ENCODE measurements around the gene ISY1. TPM values are rescaled to one million over a fixed set of nuclear protein-coding genes. Genes with fewer than 3 reads are reported as not detected.

Gene ISY1
- total and polyA plus RNA-seq, 9 donors = 33.4 to 47.6 (median 38.9) TPM

Other genes with a start within 250 kb of the ISY1 start
- gene CFAP92, start 167.0 kb downstream of the ISY1 start, total RNA-seq = 0.27 TPM
- 1 to 10 TPM in 2 of 8 donors, under 1 TPM in 6; 0.55 to 1.1 (median 0.66) TPM for gene CFAP92, start 167.0 kb downstream of the ISY1 start, polyA plus RNA-seq (ENCODE audit: insufficient read depth in 1 of 8, insufficient read length in 8 of 8, low replicate concordance in 1 of 8)
- 0.66 TPM for gene EFCC1, start 159.8 kb downstream of the ISY1 start, total RNA-seq
- 1 to 10 TPM in 1 of 8 donors, under 1 TPM in 7; 0.61 to 2.0 (median 0.82) TPM for gene EFCC1, start 159.8 kb downstream of the ISY1 start, polyA plus RNA-seq (ENCODE audit: insufficient read depth in 1 of 8, insufficient read length in 8 of 8, low replicate concordance in 1 of 8)
- gene GP9, start 100.3 kb downstream of the ISY1 start, total RNA-seq = 0.40 TPM
- gene GP9, start 100.3 kb downstream of the ISY1 start, polyA plus RNA-seq (ENCODE audit: insufficient read depth in 1 of 8, insufficient read length in 8 of 8, low replicate concordance in 1 of 8) = under 1 TPM; 0.23 to 0.81 (median 0.52) TPM
- 2.7 TPM for gene RAB43, start 39.3 kb downstream of the ISY1 start, total RNA-seq
- 1 to 10 TPM; 1.6 to 4.2 (median 2.7) TPM for gene RAB43, start 39.3 kb downstream of the ISY1 start, polyA plus RNA-seq (ENCODE audit: insufficient read depth in 1 of 8, insufficient read length in 8 of 8, low replicate concordance in 1 of 8)
- gene CNBP, start 22.8 kb upstream of the ISY1 start, total RNA-seq = 236 TPM
- gene CNBP, start 22.8 kb upstream of the ISY1 start, polyA plus RNA-seq (ENCODE audit: insufficient read depth in 1 of 8, insufficient read length in 8 of 8, low replicate concordance in 1 of 8) = 100 to 1,000 TPM; 273 to 327 (median 301) TPM
- gene COPG1, start 88.5 kb upstream of the ISY1 start, total RNA-seq = 118 TPM
- 100 to 1,000 TPM; 105 to 151 (median 112) TPM for gene COPG1, start 88.5 kb upstream of the ISY1 start, polyA plus RNA-seq (ENCODE audit: insufficient read depth in 1 of 8, insufficient read length in 8 of 8, low replicate concordance in 1 of 8)
- gene HMCES, start 117.8 kb upstream of the ISY1 start, total RNA-seq = 12.6 TPM
- gene HMCES, start 117.8 kb upstream of the ISY1 start, polyA plus RNA-seq (ENCODE audit: insufficient read depth in 1 of 8, insufficient read length in 8 of 8, low replicate concordance in 1 of 8) = 10 to 100 TPM; 23.0 to 33.2 (median 25.4) TPM

Data from muscle of leg (tissue), 9 donors.